Measurements from ENCODE around the gene SKI. TPM values are rescaled to one million over a fixed set of nuclear protein-coding genes. Genes with fewer than 3 reads are reported as not detected.

Gene SKI
- total and polyA plus RNA-seq, 2 of the 4 experiments (the other 2 are of a cell fraction): 2.3 to 20.1 TPM

DNA sequence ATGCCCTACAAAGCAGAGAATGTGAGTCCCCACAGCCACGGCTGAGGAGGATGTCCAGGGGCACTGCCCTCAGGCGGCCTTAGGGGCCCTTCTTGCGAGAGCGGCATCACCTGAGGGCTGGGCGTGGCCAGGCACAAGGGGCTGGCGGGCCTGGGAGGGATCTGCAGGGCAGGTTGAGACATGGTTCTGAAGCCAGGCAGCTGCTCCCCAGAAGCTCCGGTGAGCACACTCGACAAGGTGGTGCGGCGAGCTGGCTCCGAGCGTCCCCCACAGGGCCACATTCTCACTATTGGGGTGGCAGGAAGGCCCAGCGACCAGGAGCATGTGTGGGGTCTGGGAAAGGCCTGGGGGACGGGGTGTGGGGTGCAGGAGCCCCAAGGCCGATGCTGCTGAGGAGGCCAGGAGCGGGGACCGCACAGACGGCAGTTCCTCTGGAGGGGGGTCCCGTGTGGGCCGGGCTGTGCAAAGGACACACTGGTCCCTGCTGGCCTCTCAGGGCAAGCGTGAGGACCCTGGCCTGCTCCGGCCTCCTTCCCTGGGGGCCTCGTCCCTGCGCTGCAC lies 116.1 kb downstream of the SKI start:
- H3K36me3 ChIP-seq (ENCODE audit: control insufficient read depth, insufficient read depth, low read length): no peaks in the 10 kb centered on the region
- H3K79me1 ChIP-seq (ENCODE audit: low read depth in 1 of 2, low read length in 2 of 2): no peaks in the 10 kb centered on the region
- H4K91ac ChIP-seq (ENCODE audit: insufficient read depth, low read depth, low read length): no peak overlapping the region
- H3K4me3 ChIP-seq (ENCODE audit: insufficient read depth, low read depth, low read length): no peak overlapping the region
- no peak overlapping the region for H2BK15ac ChIP-seq (ENCODE audit: low read depth, low read length)
- no peak overlapping the region for H2BK20ac ChIP-seq (ENCODE audit: low read depth, low read length)
- no peak overlapping the region for H3K23ac ChIP-seq (ENCODE audit: low read depth, low read length)
- H2AFZ ChIP-seq (replicated peaks; ENCODE audit: low read length, poor library complexity): no peak overlapping the region
- H4K5ac ChIP-seq (ENCODE audit: low read depth, low read length): no peak overlapping the region
- H2BK5ac ChIP-seq (ENCODE audit: low read depth, low read length, poor library complexity, severe bottlenecking): no peak overlapping the region
- no peaks in the 10 kb centered on the region for H3K9me1 ChIP-seq (ENCODE audit: insufficient read depth, low read length)
- POLR2A ChIA-PET (ENCODE audit: unreplicated experiment): no interaction called here
- no peak for TF ChIP-seq MAFK (IDR thresholded peaks at IDR 0.05; ENCODE audit: low read depth, low read length)
- TF ChIP-seq, protein P1, sequence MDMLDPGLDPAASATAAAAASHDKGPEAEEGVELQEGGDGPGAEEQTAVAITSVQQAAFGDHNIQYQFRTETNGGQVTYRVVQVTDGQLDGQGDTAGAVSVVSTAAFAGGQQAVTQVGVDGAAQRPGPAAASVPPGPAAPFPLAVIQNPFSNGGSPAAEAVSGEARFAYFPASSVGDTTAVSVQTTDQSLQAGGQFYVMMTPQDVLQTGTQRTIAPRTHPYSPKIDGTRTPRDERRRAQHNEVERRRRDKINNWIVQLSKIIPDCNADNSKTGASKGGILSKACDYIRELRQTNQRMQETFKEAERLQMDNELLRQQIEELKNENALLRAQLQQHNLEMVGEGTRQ (IDR thresholded peaks at IDR 0.05; ENCODE audit: low read depth, low read length): no peak
- ATAC-seq (ENCODE audit: low read depth) (no peak), DNase-seq (no peak)
- no peak overlapping the region for H2AK9ac ChIP-seq (replicated peaks; ENCODE audit: low read depth, low read length, poor library complexity)
- H3K14ac ChIP-seq (replicated peaks; ENCODE audit: low read depth, low read length): no peak overlapping the region
- no peak overlapping the region for H2AK5ac ChIP-seq (ENCODE audit: low read depth, low read length)
- H3K4ac ChIP-seq (ENCODE audit: low read depth, low read length): no peak overlapping the region
- dilution Hi-C loops (cut with HindIII; ENCODE audit: low sequenced_read_pairs, unreplicated experiment): no loop called here
- CTCF ChIA-PET: no interaction called here
- H2BK120ac ChIP-seq (ENCODE audit: low read depth, low read length): no peak overlapping the region
- no peak overlapping the region for H4K8ac ChIP-seq (ENCODE audit: low read depth in 2 of 2, low read length in 2 of 2)
- in situ Hi-C loops (cut with MboI; ENCODE audit: low sequenced_read_pairs): no loop called here
- BruUV-seq (replicated peaks): no TSS peak
- H3K4me2 ChIP-seq (ENCODE audit: low read depth, low read length): no peak overlapping the region
- no peaks in the 10 kb centered on the region for H3K4me1 ChIP-seq (ENCODE audit: control insufficient read depth, insufficient read depth, low read length)
- no peak overlapping the region for H3K18ac ChIP-seq (ENCODE audit: low read depth, low read length)
- H3K9ac ChIP-seq (ENCODE audit: low read depth, low read length): no peak overlapping the region
- H4K20me1 ChIP-seq (ENCODE audit: insufficient read depth, low read length): no peaks in the 10 kb centered on the region
- H3K56ac ChIP-seq (ENCODE audit: extremely low read depth, insufficient read depth, low read length): no peak overlapping the region
- 87% methylated on average over 15 of the region's 24 CpGs; no CpG with 5 or more reads in 1 of the 2 experiments for WGBS, 2 experiments (ENCODE audit: extremely low coverage in 2 of 2, insufficient read length in 1 of 2)
- H3K27me3 ChIP-seq (ENCODE audit: control insufficient read depth, insufficient read depth, low read length): no peaks in the 10 kb centered on the region; the same call in 1 of the 2 replicates
- H3K27ac ChIP-seq (ENCODE audit: insufficient read depth, low read length): no peak overlapping the region
- no peaks in the 10 kb centered on the region for H3K9me3 ChIP-seq (ENCODE audit: control insufficient read depth, insufficient read depth, low read length)
- intact Hi-C loops (cut with micrococcal nuclease): no loop called here
